Measurements from ENCODE around the gene KCNF1.

- TF ChIP-seq JUN (IDR thresholded peaks at IDR 0.05; ENCODE audit: low read depth, low read length) (no peak), POLR2AphosphoS5 (IDR thresholded peaks at IDR 0.05; ENCODE audit: low read depth, low read length) (no peak), RXRA (IDR thresholded peaks at IDR 0.05; ENCODE audit: insufficient read depth, low read depth, low read length) (no peak), SP2 (IDR thresholded peaks at IDR 0.05; ENCODE audit: low read length) (no peak), SP4 (IDR thresholded peaks at IDR 0.05; ENCODE audit: low read length) (no peak), NANOG (IDR thresholded peaks at IDR 0.05; ENCODE audit: insufficient read depth, low read depth, low read length, poor library complexity, severe bottlenecking) (no peak), JUND (IDR thresholded peaks at IDR 0.05; ENCODE audit: low read length) (no peak), RAD21 (IDR thresholded peaks at IDR 0.05 in 1 of 2, conservative IDR thresholded peaks at IDR 0.05 in 1 of 2; ENCODE audit: low read depth in 2 of 2, low read length in 2 of 2) (peak; percentile 44 to 50; a peak in 3 of 4 replicates)
Observed at GRCh38 chr2:10914272-10914693, 2.5 kb downstream of the KCNF1 start.
